GM12874 (cell line): ENCODE results near the gene C22orf31.

Experiments
- TF ChIP-seq, protein P1 (sequence below): IDR thresholded peaks from 2 replicates; pipeline ENCODE4 v1.5.1; 2011; ENCODE audit warnings: low read depth, mild to moderate bottlenecking, control low read depth, low read length, moderate library complexity; ENCODE audit not compliant: insufficient read depth

C22orf31 gene

DNA sequence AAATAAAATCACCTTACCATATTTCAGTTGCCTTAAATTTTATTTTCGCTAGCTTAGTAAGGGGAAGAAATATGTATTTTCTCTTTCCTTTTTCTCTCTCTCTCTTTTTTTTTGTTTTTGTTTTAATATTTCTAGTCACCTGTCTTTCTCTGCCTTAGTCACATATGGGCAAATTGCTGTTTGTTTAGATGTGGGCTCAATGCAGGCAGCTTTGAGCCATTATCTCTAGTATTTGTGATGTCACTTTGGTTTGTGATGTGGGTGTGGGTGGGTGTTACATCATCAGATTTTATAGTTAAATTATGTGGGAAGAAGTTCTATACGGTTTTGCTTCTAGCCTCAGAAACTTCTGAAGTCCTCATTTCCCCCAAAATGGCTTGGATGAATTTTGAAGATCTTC, at the start of gene C22orf31:
Gene C22orf31, minus strand, starts transcription at position 59 of the 400 bp plus-strand sequence. Its CDS starts 39 bp downstream, at position 20.
- TF ChIP-seq, protein P1, sequence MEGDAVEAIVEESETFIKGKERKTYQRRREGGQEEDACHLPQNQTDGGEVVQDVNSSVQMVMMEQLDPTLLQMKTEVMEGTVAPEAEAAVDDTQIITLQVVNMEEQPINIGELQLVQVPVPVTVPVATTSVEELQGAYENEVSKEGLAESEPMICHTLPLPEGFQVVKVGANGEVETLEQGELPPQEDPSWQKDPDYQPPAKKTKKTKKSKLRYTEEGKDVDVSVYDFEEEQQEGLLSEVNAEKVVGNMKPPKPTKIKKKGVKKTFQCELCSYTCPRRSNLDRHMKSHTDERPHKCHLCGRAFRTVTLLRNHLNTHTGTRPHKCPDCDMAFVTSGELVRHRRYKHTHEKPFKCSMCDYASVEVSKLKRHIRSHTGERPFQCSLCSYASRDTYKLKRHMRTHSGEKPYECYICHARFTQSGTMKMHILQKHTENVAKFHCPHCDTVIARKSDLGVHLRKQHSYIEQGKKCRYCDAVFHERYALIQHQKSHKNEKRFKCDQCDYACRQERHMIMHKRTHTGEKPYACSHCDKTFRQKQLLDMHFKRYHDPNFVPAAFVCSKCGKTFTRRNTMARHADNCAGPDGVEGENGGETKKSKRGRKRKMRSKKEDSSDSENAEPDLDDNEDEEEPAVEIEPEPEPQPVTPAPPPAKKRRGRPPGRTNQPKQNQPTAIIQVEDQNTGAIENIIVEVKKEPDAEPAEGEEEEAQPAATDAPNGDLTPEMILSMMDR: no peak

DNA sequence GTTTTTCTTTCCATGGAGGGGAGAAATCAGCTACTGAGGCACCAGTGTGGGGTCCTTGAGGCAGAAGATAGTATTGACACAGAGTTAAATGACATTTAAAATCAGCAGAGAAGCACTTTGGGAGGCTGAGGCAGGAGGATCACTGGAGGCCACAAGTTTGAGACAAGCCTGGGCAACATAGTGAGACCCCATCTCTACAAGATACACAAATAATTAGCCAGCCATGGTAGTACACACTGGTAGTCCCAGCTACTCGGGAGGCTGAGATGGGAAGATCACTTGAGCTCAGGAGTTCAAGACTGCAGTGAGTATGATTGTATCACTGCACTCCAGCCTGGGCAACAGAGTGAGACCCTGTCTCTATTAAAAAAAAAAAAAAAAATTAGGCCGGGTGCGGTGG, 49.3 kb upstream of the C22orf31 start:
- TF ChIP-seq, protein P1: no peak

DNA sequence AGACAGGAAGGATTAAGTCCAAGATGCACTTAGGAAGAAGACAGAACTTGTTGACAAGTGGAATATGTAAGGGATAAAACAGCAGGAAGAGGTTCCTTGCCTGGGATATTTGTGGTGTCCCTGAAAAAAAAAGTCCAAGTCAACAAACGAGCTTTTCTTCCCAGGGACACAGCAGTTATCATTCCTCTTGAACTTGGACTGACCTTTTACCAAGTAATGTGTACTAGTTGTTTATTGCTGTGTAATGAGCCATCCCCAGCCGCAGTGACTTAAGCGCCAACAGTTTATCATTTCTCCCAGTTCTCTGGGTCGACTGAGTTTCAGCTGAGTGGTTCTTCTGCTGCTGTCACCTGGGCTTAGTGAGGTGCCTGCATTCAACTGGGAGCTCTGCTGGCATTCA, 48.2 kb upstream of the C22orf31 start:
- TF ChIP-seq, protein P1: no peak

DNA sequence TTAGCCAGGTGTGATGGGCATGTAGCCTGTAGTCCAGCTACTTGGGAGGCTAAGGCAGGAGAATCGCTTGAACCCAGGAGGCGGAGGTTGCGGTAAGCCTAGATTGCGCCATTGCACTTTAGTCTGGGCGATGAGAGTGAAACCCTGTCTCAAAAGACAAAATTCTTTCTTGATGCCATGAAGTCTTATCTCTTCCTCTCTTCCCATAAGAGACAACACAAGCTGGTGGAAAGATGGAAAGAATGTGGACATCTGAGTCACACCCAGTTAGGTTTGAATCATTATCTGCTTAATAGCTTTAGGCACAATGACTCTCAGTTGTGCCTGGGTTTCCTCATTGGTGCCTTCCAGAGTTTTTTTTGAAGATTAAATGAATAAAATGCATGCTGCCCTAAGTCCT, 46.5 kb upstream of the C22orf31 start:
- TF ChIP-seq, protein P1: no peak

DNA sequence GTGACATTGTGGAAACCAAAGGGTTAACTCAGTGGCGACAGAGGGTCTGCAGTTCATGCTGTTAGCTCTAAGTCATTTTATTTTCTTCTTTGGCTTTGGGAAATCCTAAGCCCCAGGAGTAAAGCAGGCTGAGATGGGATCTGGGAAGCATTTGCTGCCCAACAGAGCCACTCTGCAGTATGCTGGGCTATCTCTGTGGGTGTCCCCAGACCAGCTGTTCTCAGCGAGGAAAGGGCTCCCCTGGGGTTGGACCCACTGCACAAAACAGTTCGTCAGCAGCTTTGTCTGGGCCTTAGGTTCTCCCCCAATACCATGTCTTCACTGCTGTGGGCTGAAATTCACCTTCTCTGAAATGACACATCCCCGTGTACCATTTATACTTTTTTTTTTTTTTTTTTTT, 45.2 kb upstream of the C22orf31 start:
- TF ChIP-seq, protein P1: no peak

DNA sequence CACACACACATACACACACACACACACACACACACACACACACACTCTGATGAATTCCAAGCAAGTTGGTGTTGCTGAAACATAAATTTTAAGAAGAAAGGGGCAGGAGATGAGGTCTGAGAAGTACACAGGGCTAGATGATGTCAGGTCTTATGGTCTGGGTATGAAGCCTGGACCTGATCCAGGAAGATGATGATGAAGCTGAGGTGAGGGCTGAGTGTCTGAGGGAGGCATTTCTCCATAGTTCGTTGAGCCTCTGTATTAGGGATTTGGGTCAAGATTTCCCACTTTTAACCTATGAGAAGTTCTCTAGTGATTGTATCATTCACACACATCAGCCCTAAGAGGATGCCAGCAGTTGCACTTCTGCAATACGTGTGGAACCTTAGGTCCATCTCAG, 43.8 kb upstream of the C22orf31 start:
- TF ChIP-seq, protein P1: no peak

DNA sequence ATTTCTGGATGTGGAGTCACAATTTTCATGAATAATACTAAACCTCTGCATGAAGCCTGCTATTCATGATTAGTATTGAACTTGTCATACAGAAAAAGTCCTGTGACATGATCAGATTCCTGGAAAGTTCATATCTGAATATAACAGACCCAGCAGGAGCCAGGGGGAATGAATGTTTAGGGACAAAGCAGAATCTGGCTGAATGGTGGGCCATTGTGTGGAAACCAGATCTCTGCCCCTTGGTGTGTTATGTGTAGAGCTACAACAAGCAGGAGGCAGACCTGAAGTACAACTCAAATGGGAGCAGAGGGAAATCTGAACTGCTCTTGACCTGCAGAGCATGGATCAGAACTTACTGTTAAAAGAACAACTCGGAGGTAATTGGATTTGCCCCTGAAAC, 41.5 kb upstream of the C22orf31 start:
- TF ChIP-seq, protein P1: no peak

DNA sequence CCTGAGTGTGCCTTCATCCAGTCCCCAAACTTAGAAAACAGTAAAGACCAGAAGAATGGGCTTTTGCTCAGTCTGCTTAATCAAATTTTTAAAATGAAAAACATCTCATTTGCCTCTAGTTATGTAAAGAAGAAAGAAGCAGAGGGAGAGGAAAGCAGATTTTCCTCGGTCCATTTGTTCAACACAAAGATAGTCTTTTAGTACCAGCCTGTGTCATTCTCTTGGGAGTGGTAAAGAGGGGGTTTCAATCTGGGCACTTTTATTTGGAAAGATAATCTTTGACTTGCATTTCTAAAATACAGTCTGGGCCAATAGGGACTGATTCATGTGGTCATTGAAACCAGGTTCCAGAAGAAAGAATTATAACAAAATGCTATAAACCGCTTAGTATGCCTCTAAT, 40.7 kb upstream of the C22orf31 start:
- TF ChIP-seq, protein P1: no peak
